ENCODE measurements around the gene RASSF5.

The RASSF5 gene

DNA sequence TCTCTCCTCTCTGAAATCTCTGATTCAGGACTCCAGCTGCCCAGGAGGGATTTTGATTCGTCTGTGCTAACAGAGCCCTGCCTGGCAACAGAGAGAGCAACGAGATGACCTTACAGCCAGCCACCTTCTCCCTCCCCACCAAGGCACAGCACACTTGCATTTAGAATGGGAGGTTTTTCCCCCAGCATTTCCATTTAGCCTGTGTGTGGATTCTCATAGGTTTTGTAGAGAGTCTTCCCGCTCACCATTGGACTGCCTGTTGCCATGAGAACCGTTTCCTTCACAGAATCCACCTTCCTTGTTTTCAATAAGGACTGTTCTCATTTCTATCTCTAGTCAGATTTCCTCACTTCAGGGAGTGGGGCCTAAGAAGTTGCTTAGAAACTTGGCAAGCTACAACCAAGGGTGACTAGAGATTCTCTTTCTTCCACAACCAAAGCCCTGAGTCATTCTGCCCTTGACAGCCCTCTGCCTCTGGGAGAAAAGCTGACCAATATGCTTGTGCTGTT lies 42.8 kb upstream of the RASSF5 start:
- H3K27ac ChIP-seq, result no peak overlapping the region
- TF ChIP-seq, protein P1, sequence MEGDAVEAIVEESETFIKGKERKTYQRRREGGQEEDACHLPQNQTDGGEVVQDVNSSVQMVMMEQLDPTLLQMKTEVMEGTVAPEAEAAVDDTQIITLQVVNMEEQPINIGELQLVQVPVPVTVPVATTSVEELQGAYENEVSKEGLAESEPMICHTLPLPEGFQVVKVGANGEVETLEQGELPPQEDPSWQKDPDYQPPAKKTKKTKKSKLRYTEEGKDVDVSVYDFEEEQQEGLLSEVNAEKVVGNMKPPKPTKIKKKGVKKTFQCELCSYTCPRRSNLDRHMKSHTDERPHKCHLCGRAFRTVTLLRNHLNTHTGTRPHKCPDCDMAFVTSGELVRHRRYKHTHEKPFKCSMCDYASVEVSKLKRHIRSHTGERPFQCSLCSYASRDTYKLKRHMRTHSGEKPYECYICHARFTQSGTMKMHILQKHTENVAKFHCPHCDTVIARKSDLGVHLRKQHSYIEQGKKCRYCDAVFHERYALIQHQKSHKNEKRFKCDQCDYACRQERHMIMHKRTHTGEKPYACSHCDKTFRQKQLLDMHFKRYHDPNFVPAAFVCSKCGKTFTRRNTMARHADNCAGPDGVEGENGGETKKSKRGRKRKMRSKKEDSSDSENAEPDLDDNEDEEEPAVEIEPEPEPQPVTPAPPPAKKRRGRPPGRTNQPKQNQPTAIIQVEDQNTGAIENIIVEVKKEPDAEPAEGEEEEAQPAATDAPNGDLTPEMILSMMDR (conservative IDR thresholded peaks at IDR 0.05), result no peak

DNA sequence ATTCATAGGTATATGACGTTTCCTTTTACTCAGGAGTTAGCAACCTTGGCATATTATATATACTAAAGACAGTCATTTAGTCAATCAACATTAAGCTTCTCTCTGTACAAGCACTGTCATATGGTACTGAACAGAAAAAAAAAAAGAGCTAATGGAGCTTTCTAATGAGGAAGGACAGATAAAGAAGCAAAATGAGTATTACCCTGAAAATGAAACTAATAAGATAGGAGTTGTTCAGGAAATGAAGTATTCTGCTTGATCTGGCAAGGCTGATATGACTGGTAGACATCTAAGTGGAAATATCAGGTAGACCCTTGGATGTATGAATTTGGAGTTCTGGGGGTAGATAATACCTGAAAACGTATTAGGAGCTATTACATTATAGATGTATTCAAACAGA lies 41.4 kb upstream of the RASSF5 start:
- no peak overlapping the region for H3K27ac ChIP-seq
- TF ChIP-seq, protein P1 (conservative IDR thresholded peaks at IDR 0.05), result no peak

DNA sequence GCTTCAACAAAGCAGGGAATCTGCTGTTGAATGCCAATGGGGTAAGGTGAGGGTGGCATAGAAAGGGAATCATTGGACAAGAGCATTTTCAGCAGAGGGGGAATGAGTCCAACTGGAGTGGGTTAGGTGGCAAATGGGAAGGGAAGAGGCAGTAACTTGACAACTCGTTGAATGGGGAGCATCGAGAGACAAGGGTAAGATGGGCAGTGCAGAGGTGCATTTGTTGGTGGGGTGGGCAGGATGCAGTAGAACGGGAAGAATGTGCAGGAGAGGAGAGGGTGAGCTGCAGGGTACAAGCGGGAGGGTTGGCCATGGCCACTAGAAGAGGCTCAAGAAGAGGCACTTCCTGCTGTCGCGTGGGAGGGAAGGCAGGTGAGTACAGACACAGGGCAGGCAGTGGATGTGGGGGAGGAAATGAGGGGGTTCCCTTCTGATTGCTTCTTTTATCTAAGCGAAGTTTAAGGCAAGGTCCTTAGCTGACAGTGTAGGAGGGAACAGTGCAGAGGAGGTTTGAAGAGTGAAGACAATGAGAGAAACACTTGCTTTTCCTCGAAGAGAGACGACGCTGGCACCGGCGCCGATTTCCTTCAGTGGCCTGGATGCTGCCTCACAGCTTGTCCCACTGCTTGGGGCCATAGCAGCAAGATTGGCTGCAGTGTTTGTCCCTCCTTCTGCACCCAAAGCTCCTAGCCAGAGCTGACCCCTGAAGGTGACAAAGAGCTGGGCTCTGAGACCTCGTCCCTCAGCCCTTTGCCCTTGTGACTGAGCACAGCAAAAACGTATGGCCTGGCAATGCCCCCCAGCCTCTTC lies 40.3 kb upstream of the RASSF5 start:
- H3K27ac ChIP-seq, result no peak overlapping the region
- TF ChIP-seq, protein P1 (conservative IDR thresholded peaks at IDR 0.05), result no peak

DNA sequence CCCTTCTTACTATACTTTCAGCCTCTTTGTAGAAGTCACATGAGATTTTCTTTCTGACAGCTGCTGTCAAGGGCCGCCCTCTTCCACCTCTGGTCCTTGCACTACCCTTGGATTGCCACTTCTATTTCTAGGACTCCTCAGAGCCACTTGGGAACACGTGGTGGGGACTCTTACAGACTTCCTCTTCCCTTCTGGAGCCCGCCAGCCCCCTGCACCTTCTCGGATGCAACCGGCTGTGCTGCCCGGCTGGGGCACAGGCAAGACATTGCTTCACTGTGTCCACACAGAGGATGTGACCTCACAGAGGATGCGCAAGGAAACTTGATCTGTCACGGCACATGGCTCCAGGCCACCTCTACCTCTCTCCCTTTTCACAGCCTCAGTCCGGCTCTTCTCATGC lies 39.4 kb upstream of the RASSF5 start:
- no peak overlapping the region for H3K27ac ChIP-seq
- TF ChIP-seq, protein P1 (conservative IDR thresholded peaks at IDR 0.05), result no peak

DNA sequence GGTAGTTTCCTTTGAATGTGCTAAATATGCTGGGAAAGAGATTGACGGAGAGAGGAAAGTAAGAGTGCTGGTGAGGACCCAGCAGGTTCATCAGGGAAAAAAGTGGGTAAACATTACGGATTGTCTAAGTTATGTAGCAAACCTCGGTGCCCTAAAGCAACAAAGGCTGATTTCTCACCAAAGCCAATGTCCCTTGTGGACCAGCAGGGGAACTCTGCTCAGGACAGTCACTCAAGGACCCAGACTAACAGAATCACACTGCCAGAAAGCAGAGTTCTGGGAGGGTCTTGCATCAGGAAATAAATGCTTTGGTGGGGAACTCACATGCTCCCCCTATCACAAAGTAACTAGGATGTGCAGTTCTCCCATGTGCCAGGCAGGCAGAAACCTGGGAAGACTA lies 38.8 kb upstream of the RASSF5 start:
- H3K27ac ChIP-seq, result no peak overlapping the region
- TF ChIP-seq, protein P1 (conservative IDR thresholded peaks at IDR 0.05), result no peak

DNA sequence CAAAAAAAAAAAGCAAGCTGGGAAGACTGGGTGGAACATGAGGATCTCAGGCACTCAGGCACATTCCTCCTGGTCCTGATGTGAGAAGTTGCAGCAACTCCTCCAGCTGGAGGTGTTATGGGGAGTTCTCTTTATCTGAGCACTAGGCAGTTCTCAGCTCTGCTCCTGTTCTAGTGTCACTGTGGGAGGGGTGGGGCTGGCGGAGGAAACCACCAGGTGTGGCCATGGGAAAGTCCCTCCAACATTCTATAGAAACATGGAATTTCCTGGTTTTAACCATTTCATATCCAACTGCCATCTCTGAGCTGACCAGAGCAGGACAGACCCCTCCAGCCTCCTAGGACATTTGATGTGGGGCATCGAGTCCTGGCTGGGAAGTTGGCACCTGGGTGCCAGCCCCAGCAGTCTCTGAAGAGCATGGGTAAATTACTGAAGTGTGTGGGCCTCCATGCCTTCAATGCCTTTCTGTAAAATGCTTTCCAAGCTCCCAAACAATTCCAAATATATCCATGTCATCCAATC lies 37.9 kb upstream of the RASSF5 start:
- H3K27ac ChIP-seq, result peak overlapping the region; percentile 56; the same call in 1 of the 2 replicates
- TF ChIP-seq, protein P1 (conservative IDR thresholded peaks at IDR 0.05), result no peak

DNA sequence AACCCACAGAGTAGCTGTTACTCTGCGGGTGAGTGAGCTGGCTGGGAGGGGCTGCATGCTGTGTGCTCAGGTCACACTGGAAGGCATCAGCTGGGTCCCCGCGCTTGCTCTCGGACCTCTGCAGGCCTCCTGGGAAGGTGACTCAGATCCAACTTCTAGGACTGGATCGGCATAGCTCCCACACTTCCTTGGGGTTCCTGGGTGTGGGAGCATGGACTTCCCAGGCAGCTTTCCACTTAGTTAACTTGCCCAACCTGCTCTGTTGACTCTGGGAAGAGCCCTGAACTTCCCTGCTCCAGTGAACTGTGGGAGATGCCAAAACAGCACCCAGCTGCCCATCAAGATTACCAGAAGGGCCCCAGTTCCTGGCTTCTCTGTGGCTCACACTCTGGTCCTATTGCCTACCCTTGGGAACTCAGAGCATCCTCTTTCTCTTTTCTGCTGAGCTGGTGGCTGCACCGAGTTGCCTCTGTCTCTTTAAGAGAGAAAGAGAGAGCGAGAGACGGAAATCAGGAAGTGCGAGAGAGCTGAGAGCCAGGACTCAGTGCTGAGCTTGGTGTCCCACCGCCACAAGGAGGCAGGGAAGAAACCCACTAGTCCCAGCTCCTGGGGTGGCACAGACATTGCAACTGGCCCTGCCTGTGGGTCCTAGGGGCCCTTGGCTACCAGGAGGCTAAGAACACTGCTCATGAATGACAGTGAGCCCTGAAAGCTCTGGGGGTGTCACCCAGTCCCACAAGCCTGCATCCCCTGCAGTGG lies 37.2 kb upstream of the RASSF5 start, which contains the start of gene IKBKE:
TSS of gene IKBKE (plus strand) at position 544 of the 759 bp plus-strand sequence. CDS start 2,752 bp downstream, outside the sequence.
- TF ChIP-seq, protein P1 (conservative IDR thresholded peaks at IDR 0.05), result 0 out of 2 replicates have a peak, but pooled peaks have one; percentile 5
- H3K27ac ChIP-seq, result peak within 1 kb of the TSS; percentile 56; the same call in 1 of the 2 replicates

Data from VCaP (cell line).